Activated T-helper 1 cell treated with anti-CD3 and anti-CD28 coated beads, Interleukin-12 subunit alpha, Interleukin-12 subunit beta, Interleukin-2, Interleukin-4 antibody, amounts not matched to agents 30 ng/mL and 10 ng/mL and 1 ng/mL, durations not matched to agents 14 hours and 24 hours and 36 hours (primary cell): Measurements from ENCODE around the gene DMD. TPM values are rescaled to one million over a fixed set of nuclear protein-coding genes. Genes with fewer than 3 reads are reported as not detected.

Experiments used
- DNase-seq: peaks from one replicate; pipeline ENCODE4 v3.0.0; 2021; ENCODE audit warnings: low spot score
- H3K27ac Mint-ChIP-seq: one replicate; pipeline ENCODE4 v1.8.0; 2021; ENCODE audit warnings: mild to moderate bottlenecking, mixed read lengths
- H3K27me3 Mint-ChIP-seq: one replicate; pipeline ENCODE4 v1.8.0; 2022; ENCODE audit warnings: mild to moderate bottlenecking, moderate library complexity, mixed read lengths; ENCODE audit not compliant: insufficient read depth
- H3K36me3 Mint-ChIP-seq: one replicate; pipeline ENCODE4 v1.8.0; 2021; ENCODE audit warnings: low read depth, mixed read lengths
- H3K4me1 Mint-ChIP-seq: one replicate; pipeline ENCODE4 v1.8.0; 2021; ENCODE audit warnings: low read depth, mixed read lengths
- H3K4me3 Mint-ChIP-seq: one replicate; pipeline ENCODE4 v1.8.0; 2021; ENCODE audit warnings: mild to moderate bottlenecking, moderate library complexity, mixed read lengths
- H3K9me3 Mint-ChIP-seq: one replicate; pipeline ENCODE4 v1.8.0; 2021; ENCODE audit warnings: mixed read lengths
- intact Hi-C: fragments of 100-400 bp; cut with micrococcal nuclease; formaldehyde crosslinking; loops from one replicate; pipeline ENCODE4 v1.15.1; 2024
- total RNA-seq: library from RNA; stranded (reverse); gene quantifications from 2 replicates; pipeline ENCODE4 v1.2.3, GENCODE V29; 2022

DMD gene
- total RNA-seq, 1 donor from 2014 or later: 12.8 TPM

DNA sequence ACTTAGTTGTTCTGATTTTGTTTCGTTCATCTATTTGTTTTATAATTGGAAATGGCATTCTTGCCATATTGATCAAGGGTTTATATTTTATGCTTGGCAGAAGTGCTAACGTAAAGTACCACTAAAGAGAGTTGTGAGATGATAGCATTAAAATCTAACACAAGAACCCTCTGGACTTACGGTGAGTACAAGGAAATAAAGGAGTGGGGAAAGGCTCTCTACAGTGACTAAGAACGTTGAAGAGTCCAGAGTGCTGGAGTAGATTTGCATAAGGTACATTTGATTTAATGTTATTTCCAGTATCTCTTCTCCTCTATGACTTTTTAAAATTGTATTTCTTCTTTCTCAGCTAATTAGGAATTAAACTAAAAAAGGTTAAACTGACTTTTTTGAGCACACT lies 612.6 kb downstream of the DMD start:
- Mint-ChIP-seq H3K36me3 (no peaks in the 10 kb centered on the region), H3K4me3 (no peak overlapping the region)

DNA sequence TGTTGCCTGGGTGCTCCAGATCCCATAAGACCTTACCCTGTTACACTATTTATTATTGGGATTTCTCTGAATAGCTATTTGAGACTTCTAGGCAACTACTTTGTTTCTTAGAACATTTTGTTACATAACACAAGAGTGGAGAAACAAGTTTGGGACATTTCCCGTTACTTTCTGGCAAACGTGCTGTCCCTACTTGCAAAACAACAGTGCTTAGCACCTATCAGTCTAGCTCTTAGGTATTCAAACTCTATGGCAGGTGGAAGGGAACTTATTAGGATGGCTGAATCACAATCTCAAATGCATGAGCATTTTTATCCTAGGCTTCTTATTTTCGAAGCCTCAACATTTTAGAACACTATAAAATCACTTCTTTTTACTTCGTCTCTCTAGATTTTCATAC lies 613.6 kb downstream of the DMD start:
- H3K9me3 Mint-ChIP-seq: no peaks in the 10 kb centered on the region
- intact Hi-C loops: no loop called here
- no peaks in the 10 kb centered on the region for H3K27me3 Mint-ChIP-seq
- DNase-seq: no peak
- H3K4me1 Mint-ChIP-seq: no peaks in the 10 kb centered on the region
- H3K27ac Mint-ChIP-seq: no peak overlapping the region
- H3K36me3 Mint-ChIP-seq: no peaks in the 10 kb centered on the region
- H3K4me3 Mint-ChIP-seq: no peak overlapping the region

More for the DNA sequence above, 612.6 kb downstream of the DMD start:
- Mint-ChIP-seq H3K9me3 (no peaks in the 10 kb centered on the region), H3K27me3 (no peaks in the 10 kb centered on the region), H3K4me1 (no peaks in the 10 kb centered on the region), H3K27ac (no peak overlapping the region)
- DNase-seq: no peak
- intact Hi-C loops: no loop called here

DNA sequence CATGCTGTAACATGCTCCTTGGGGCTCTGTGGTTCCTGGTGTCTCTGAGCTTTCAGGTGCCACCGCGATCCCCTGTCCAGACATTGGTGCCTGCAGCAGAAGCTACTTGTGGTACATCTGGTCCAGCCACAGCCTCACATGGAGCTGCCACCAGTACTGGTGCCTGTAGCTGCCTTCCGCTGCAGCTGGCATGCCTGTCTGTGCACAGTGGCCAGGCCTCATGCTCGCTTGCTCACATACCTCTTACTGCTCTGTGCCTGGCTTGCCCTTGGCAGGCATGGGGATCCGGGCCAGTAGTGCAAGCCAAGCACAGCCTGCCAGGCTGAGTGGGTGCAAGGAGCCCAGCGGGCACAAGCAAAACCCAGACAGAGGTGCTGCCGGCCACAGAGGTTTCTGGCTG lies 618.6 kb downstream of the DMD start:
- intact Hi-C loops: no loop called here
- DNase-seq: no peak
- H3K27me3 Mint-ChIP-seq: no peaks in the 10 kb centered on the region
- no peak overlapping the region for H3K4me3 Mint-ChIP-seq
- H3K27ac Mint-ChIP-seq: no peak overlapping the region
- no peaks in the 10 kb centered on the region for H3K36me3 Mint-ChIP-seq
- H3K9me3 Mint-ChIP-seq: no peaks in the 10 kb centered on the region
- no peaks in the 10 kb centered on the region for H3K4me1 Mint-ChIP-seq

DNA sequence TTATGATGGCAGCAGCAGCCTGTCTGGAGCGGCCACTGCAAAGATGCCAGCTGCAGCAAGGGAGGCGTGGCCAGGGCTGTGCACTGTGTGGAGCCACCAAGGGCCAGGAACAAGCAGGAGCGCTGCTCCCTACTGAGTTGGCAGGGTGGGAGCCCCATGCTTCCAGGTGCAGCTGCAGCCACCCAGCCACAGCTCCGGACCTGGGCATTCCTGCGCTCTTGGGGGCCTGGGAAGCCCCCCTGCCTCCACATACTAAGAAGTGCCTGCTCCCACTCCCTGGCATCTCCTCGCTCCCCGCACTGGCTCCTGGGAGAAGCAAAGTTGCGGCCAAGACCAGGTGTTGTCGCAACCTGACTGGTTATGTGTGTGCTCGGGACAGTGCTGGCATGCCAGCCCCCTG lies 619.8 kb downstream of the DMD start:
- Mint-ChIP-seq H3K27ac (no peak overlapping the region), H3K4me3 (no peak overlapping the region), H3K9me3 (no peaks in the 10 kb centered on the region), H3K4me1 (no peaks in the 10 kb centered on the region), H3K36me3 (no peaks in the 10 kb centered on the region), H3K27me3 (no peaks in the 10 kb centered on the region)
- intact Hi-C loops: no loop called here
- no peak for DNase-seq

DNA sequence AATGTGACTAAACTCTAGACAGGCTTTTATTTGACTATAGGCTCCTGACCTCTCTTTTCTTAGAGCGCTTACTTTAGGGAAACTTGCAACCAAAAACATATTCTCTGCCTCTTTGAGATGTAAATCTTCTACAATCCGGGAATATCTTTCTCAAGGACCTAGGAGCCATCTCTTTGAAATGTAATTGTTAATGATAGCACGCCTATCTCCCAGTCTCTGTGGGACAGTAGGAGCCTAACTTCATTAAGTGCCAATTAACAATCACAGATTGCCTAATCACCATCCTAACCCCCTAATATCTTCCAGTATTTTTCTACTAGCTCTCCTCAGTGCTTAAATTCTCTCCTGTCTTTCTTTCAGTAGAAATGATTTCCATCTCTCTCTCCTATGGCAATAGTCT lies 628.6 kb downstream of the DMD start:
- intact Hi-C loops: no loop called here
- Mint-ChIP-seq H3K9me3 (no peaks in the 10 kb centered on the region), H3K27me3 (no peaks in the 10 kb centered on the region), H3K4me1 (no peaks in the 10 kb centered on the region), H3K27ac (no peak overlapping the region), H3K36me3 (no peaks in the 10 kb centered on the region), H3K4me3 (no peak overlapping the region)
- DNase-seq: no peak

- no peaks in the 10 kb centered on the region for H3K9me3 Mint-ChIP-seq
- intact Hi-C loops: no loop called here
- H3K27ac Mint-ChIP-seq: no peak overlapping the region
- H3K4me3 Mint-ChIP-seq: no peak overlapping the region
- H3K27me3 Mint-ChIP-seq: no peaks in the 10 kb centered on the region
- no peak for DNase-seq
- H3K4me1 Mint-ChIP-seq: no peaks in the 10 kb centered on the region
- no peaks in the 10 kb centered on the region for H3K36me3 Mint-ChIP-seq
These were observed 634.5 kb downstream of the DMD start for GRCh38 chrX:32576885-32577284.

- no peaks in the 10 kb centered on the region for H3K9me3 Mint-ChIP-seq
- no peak overlapping the region for H3K4me3 Mint-ChIP-seq
- H3K27me3 Mint-ChIP-seq: no peaks in the 10 kb centered on the region
- DNase-seq: no peak
- no peaks in the 10 kb centered on the region for H3K36me3 Mint-ChIP-seq
- no peak overlapping the region for H3K27ac Mint-ChIP-seq
- no peaks in the 10 kb centered on the region for H3K4me1 Mint-ChIP-seq
- intact Hi-C loops: no loop called here
These were observed 638.7 kb downstream of the DMD start for GRCh38 chrX:32572644-32573043.

DNA sequence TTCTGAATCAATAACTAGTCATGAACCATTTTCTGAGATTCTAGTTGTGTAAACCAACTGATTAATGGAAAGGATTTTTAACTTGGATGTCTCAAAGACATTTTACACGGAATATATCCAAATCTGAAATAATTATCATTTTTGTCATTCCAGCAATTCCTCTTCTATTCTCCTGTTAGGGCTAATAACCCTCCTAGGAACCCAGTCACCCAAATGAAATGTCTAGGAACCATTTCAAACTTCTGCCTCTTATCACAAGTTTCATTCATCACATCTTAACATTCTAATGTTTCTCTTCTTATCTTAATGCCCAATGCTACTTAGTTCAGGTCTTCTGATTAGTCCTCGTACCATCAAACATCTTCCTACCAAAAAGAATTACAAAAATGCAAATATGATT lies 639.8 kb downstream of the DMD start:
- intact Hi-C loops: no loop called here
- Mint-ChIP-seq H3K36me3 (no peaks in the 10 kb centered on the region), H3K9me3 (no peaks in the 10 kb centered on the region), H3K4me1 (no peaks in the 10 kb centered on the region), H3K27me3 (no peaks in the 10 kb centered on the region), H3K27ac (no peak overlapping the region), H3K4me3 (no peak overlapping the region)
- no peak for DNase-seq

GRCh38 chrX:32562261-32562660 lies 649.1 kb downstream of the DMD start:
- intact Hi-C loops: no loop called here
- H3K27ac Mint-ChIP-seq: no peak overlapping the region
- DNase-seq: no peak

DNA sequence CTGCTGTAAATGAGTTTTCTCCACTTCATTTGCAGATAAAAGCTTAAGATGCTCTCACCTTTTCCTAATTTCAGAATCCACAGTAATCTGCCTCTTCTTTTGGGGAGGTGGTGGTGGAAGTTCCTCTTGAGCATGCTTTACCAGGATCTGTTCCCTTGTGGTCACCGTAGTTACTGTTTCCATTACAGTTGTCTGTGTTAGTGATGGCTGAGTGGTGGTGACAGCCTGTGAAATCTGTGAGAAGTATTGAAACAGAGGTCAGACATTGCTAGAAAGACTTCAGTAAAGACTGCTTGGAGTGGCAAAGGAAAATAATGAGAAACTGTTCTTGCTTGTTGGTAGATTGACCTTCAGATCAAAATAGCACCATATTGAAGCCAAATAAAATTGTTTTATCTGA lies 666.2 kb downstream of the DMD start:
- Mint-ChIP-seq H3K27ac (no peak overlapping the region), H3K4me3 (no peak overlapping the region), H3K9me3 (no peaks in the 10 kb centered on the region), H3K4me1 (no peaks in the 10 kb centered on the region), H3K36me3 (no peaks in the 10 kb centered on the region), H3K27me3 (no peaks in the 10 kb centered on the region)
- intact Hi-C loops: no loop called here
- no peak for DNase-seq

More at GRCh38 chrX:32562261-32562660, 649.1 kb downstream of the DMD start:
- Mint-ChIP-seq H3K4me3 (no peak overlapping the region), H3K27me3 (no peaks in the 10 kb centered on the region), H3K9me3 (no peaks in the 10 kb centered on the region), H3K4me1 (no peaks in the 10 kb centered on the region), H3K36me3 (no peaks in the 10 kb centered on the region)

DNA sequence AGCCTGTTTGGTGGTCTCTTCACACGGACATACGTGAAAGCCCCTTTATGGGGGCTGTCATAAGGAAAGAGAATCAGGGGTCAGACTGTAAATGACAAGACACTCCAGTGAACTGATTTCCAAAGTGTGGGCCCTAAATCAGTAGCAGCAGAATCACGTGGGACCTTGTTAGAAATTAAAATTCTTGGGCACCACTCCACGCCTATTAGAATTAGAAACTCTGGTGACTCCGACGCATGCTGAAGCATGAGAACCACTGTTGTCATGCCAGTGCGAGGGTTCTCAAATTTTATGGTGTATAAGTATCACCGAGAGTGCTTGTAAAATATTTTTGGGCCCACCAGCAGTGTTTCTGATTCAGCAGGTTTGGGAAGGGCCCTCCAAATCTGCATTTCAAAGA lies 672.8 kb downstream of the DMD start:
- no peaks in the 10 kb centered on the region for H3K9me3 Mint-ChIP-seq
- H3K27me3 Mint-ChIP-seq: no peaks in the 10 kb centered on the region
- no peaks in the 10 kb centered on the region for H3K36me3 Mint-ChIP-seq
- no peak overlapping the region for H3K27ac Mint-ChIP-seq
- no peaks in the 10 kb centered on the region for H3K4me1 Mint-ChIP-seq
- intact Hi-C loops: no loop called here
- DNase-seq: no peak
- H3K4me3 Mint-ChIP-seq: no peak overlapping the region

- Mint-ChIP-seq H3K27me3 (no peaks in the 10 kb centered on the region), H3K27ac (no peak overlapping the region), H3K4me1 (no peaks in the 10 kb centered on the region), H3K4me3 (no peak overlapping the region), H3K36me3 (no peaks in the 10 kb centered on the region), H3K9me3 (no peaks in the 10 kb centered on the region)
- no peak for DNase-seq
- intact Hi-C loops: no loop called here
These were observed 677.5 kb downstream of the DMD start for GRCh38 chrX:32533848-32534247.

DNA sequence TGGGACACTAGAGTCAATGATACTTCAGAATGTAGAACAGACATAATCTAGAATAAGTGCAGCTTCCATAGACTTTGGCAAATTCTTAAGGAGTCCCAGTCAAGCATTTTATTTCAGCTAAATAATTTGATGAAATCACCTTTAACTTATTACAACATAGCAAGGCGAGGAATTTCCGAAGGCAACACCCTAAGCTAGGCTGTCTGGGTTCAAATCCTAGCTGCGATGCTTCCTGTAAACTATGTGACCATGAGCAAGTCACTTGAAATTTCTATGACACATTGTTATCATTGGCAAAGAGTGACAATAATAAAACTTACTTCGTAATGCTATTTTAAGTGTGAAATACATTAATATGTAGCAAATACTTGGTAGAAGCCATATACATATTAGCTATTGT lies 679.1 kb downstream of the DMD start:
- no peaks in the 10 kb centered on the region for H3K36me3 Mint-ChIP-seq
- intact Hi-C loops: no loop called here

DNA sequence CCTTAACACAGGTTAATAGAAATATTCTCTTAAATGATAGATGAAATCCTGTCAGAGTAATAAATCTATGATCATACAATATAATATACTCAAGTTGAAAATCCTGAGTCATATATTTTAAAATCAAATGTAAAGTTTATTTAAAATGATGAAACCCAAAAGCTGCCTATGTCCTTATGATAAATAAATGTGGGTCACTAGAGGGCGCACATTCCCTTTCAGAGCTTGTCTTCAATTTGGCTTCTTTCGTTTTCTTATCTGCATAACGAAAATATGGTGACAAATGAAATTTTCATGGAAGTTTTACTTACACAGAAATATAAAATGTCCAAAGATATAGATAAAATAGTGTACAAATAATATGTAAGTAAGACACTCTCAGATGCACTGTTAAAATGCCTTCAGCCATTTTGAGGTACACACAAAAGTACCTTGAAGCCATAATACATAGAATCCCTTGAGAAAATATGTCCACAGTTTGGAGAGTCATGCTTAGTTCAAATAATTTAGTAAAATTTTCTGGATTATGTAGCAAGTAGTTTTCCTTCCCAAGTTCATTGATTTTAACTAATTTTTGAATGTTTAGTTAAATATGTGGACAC lies 680.4 kb downstream of the DMD start:
- no peaks in the 10 kb centered on the region for H3K9me3 Mint-ChIP-seq
- no peaks in the 10 kb centered on the region for H3K36me3 Mint-ChIP-seq
- no peak overlapping the region for H3K27ac Mint-ChIP-seq
- no peak overlapping the region for H3K4me3 Mint-ChIP-seq
- no peaks in the 10 kb centered on the region for H3K4me1 Mint-ChIP-seq
- DNase-seq: no peak
- intact Hi-C loops: no loop called here
- no peaks in the 10 kb centered on the region for H3K27me3 Mint-ChIP-seq

More for the DNA sequence above, 679.1 kb downstream of the DMD start:
- no peaks in the 10 kb centered on the region for H3K4me1 Mint-ChIP-seq
- DNase-seq: no peak
- H3K27ac Mint-ChIP-seq: no peak overlapping the region
- H3K4me3 Mint-ChIP-seq: no peak overlapping the region
- H3K27me3 Mint-ChIP-seq: no peaks in the 10 kb centered on the region
- no peaks in the 10 kb centered on the region for H3K9me3 Mint-ChIP-seq
